Renal cortex interstitium (tissue), 11 donors: Measurements from ENCODE around the gene OSBPL5. TPM values are rescaled to one million over a fixed set of nuclear protein-coding genes. Genes with fewer than 3 reads are reported as not detected.

Source experiments
- DNase-seq, 11 donors: peaks; one replicate each; pipeline ENCODE4 v3.0.0-alpha.2; 2013; ENCODE audit warnings: low read depth in 9 of 11, low spot score in 4 of 11; ENCODE audit errors: extremely low read depth in 1 of 11
- polyA plus RNA-seq, 3 donors: library from polyadenylated mRNA; unstranded; fragments of 120-200 nt; gene quantifications; one replicate each; pipeline ENCODE4 v1.2.1, GENCODE V29; 2013; ENCODE audit not compliant: insufficient read length in 3 of 3

OSBPL5 gene
- polyA plus RNA-seq, 3 donors = 17.8 to 26.2 (median 21.2) TPM

DNA sequence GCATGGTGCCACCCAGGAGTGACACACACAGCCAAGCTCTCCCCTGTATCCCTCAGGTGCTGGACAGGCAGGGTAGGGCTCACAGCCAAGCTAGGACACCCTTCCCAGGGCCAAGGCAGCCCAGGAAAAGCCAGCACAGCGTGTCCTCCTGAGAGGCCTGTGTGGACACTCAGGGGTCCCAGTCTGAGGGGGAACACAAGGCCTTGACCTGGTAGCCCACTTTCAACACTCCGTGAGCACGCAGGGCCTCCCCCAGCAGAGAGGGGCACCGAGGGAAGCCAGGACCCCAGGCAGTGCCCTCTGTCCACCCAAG is 24.9 kb downstream of the OSBPL5 start:
- no peak for DNase-seq

DNA sequence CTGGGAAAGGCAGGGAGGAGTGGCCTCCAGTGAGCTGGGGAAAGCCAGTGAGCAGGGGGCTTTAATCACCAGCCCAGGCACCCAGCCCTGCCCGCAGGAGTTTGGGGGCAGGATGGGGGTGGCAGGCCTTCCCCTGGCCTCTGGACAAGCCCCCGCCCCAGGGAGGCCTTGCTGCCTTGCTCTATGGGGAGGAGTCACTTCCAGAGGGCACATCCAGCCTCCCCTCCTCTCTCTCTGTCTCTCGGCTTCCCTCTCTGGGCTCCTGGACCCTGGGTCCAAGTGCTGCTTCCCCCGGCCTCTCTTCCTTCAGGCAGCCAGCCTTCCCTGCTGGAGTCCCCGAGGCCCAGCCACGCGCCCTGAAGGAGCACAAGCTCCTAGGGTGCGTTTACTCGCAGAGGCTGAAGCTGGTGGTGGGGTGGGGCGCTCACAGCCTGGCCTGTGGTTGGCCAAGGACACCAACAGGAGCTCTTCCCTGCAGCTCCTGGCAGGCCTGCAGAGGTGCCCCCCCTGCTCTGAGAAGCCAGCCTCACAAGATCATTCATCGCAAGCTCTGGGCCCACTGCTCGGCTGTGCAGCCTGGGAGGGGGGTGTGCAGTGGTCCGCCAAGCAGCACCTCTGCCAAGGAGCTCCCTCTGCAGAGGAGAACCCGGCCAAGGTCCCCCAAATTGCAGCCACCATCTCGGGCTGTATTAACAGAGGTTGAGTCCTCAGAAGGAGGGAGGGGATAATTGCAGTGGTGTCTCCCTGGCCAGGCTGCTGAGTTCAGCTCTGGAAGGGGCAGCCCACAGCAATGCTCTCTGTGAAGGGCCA is 25.4 kb downstream of the OSBPL5 start:
- DNase-seq = no peak

DNA sequence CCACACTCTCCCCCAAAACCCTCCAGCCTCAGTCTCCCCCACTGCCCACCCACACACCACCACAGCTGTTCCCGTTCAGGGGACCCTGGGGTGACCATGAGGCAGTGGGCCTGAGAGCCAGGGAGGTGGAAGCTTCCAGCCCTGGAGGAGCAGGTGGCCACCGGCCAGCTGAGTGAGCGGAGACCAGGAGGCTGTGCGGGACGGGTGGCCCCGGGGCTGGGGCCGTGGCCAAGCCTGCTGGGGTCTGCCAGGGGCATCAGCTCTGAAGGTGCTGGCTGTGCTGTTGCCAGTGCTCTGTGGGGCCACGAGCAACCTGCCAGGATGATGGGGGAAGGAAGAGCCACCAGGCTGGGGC is 26.0 kb downstream of the OSBPL5 start:
- no peak for DNase-seq

DNA sequence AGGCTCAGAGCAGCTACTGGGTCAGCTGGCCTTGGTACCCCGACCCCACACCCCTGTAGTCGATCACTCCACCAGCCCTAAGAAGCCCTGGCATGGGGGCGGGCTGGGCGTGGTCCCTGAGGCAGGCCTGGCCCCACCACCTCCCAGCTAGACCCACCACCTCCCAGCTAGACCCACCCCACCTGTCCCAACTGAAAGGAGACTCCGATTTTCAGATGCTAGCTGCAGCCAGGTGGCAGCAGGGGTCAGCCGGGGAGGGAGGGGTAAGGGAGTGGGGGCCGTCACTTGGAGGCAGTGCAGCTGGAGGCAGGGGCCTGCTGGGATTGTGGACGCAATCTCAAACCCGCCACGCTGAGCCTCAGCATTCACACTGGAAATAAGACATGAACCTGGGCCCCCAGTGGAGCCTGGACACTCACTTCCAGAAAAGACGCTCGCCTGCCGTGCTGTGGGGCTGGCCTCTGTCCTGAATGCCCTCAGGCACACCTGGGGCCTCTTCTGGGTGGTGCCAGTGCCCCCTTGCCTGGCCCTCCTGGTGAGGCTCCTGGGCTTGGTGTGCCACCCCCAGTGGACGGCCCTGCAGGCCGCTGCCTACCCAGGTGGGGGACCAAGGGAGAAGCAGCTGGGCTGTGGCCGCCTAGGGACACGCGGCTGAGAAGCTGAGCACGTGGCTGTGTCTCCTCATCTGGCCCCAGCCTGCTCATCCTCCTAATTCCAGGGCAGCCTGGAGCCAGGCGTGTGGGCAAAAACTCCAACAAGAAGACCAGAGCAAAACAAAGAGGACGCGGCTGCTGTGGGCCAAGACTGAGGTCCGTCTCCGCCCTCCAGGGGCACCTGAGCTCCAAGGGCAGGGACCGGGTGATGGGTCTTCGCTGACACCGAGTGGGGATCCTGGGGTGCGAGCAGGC is 26.7 kb downstream of the OSBPL5 start:
- no peak for DNase-seq

DNA sequence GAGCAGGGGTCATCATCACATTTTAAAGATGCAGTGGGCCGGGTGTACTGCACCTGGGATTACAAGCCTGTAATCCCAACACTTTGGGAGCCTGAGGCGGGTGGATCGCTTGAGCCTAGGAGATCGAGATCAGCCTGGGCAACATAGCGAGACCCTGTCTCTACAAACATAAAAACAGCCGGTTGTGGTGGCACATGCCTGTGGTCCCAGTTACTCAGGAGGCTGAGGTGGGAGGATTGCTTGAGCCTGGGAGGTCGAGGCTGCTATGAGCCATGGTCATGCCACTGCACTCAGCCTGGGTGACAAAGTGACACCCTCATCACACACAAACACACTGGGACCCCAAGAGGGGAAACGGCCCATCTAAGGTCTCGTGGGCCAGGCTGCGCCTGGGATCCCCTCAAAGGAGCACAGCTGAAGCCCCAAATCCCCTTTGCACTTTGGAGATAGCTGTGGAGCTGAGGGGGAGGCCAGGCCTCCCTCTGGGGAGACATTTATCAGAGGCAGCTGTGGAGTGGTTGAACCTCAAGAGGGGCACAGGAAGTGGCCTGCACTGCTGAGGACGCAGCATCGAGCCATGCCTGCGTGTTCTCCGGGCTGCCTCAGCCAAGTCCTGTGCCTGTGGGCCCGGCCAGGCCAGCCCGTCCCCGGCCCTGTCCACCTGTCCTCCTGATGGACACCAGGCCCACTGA is 27.5 kb downstream of the OSBPL5 start:
- DNase-seq = no peak

DNA sequence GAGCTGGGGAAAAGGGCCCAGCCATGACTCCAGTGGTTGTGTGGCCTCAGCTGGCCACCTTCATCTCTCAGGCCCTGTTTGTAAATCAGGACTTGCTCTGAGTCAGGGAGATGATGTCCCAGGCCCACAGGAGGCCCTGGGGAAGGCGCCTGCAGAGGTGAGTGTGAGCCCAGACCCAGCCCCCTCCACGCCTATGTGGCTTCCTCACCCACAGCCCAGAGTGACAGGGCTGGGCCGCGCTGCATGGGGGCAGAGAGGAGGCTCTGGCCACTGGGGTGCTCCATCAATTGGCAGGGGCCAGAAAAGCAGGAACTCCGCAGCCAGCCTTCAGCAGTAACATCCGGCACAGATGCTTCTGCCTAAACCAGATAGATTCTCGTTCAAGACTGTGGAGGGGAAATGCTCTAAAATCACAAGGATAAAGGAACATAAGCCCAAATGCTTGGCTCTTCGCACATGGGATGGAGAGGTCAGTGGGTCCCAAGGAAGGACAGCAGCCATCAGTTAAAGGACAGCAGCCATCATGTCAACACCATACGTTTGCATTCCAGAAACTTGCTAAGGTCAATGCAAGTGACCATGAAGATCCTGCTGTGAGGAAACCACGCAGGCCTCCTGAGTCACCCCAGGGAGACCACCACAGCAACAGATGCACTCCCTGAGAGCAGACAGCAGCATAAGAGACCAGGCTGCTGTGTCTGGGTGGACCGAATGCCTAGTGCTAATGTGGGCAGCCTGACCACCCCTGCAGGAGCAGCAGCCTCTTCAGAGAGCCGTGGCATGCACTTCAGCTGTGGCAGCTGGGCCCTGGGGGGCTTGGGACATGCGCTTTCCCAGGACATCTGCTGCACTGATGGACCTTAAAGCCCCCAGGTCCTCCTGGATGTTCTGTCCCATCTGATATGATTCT is 28.3 kb downstream of the OSBPL5 start:
- no peak for DNase-seq

DNA sequence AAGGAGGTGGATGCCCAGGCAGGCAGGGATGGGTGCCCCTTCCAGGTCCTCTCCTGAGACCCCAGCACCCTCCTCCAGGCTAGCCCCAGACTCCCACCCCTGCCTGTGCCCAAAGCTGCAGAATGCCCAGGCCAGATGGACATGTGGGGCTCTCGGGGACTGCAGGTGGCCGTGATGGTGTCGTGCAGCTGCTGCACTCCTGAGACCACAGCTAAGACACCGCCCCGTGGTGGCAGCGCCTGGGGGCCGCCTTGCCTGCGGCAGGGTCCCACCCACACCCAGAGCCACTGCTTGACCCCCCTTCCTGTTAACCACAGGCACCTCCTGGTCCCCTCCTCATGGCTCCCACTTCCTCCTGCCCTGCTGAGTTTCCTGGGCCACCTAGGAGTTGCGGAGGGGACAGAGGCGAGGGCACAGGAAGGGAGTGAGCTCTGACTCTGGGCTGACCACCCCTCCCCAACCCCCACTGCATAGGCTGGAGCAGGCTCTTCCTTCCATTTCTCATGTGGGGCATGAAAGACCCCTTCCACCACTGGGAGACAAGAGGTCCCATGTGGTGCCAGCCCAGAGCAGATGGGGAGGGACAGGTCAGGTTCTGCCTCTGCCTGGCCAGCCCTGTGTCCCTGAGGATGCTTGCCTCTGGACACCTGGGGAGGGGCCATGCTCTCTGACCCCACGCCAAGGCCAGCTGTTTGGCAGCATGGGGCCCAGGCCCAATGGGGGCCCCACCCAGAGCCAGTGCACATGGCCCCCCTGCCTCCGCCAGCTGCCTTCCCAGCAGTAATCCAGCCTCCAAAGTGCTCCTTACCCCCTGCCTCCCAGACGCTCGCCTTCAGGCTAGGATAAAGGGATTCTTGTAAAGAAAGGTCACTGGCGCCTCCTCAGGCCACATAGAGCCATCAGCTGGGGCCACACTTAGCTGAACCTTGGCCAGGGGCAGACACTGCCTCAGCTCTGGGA is 29.3 kb downstream of the OSBPL5 start:
- DNase-seq = no peak

DNA sequence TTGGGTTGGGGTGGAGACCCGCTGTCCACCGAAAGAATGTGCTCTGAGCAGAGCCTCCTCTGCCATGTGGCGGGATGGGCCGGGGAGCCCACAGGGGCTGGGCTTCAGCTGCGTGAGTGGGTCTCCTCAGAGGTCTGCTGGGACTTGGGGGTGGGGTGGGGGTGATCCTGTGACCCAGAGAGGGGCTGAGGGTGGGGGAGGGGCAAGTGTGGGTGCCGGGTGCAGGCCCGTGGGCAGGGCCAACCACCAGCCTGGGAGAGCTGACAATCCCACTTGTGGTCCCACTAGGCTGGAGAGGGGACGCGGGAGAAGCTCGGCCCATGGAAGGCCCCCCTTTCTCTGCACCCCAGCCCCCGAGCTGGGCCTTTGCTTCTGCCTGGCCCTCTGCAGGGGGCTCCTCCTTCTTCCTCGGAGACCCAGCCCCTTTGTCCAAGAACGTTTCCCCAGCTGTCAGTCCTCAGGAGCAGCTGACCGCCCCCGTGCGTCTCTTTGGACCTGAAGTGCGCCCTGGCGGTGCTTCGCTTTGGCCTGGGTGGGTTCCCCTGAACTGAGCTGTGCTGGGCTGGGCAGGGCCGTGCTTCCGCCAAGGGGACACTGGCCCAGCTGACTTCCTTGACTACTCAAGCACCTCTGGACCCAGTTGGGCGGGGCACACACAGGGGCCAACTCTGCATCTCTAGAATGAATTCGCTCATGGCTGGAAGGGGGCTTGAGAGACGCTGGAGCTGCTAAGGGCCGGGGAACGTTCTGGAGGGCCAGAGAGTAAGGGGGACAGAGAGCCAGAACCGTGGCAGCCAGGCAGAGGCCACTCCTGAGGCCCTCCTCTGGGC is 30.2 kb downstream of the OSBPL5 start:
- no peak for DNase-seq

DNA sequence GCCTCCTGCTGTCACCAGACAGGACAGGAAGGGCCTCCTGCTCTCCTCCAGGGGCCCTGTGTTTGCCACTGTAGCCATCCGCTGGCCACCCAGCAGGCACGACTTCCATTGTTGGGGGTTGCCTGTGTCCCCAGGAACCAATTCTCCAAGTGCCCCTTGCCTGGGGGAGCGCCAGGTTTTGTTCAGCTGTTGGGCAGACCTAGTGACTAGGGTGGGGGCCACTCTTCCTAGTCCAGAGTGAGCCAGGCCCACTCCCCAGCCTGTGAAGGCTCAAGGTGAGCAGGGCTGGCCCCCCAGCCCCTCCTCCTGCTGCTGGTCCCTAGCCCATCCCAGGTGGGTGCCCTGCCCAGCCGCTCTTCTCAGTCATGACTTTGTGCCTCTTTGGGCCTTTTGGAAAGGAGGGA is 30.9 kb downstream of the OSBPL5 start:
- no peak for DNase-seq

DNA sequence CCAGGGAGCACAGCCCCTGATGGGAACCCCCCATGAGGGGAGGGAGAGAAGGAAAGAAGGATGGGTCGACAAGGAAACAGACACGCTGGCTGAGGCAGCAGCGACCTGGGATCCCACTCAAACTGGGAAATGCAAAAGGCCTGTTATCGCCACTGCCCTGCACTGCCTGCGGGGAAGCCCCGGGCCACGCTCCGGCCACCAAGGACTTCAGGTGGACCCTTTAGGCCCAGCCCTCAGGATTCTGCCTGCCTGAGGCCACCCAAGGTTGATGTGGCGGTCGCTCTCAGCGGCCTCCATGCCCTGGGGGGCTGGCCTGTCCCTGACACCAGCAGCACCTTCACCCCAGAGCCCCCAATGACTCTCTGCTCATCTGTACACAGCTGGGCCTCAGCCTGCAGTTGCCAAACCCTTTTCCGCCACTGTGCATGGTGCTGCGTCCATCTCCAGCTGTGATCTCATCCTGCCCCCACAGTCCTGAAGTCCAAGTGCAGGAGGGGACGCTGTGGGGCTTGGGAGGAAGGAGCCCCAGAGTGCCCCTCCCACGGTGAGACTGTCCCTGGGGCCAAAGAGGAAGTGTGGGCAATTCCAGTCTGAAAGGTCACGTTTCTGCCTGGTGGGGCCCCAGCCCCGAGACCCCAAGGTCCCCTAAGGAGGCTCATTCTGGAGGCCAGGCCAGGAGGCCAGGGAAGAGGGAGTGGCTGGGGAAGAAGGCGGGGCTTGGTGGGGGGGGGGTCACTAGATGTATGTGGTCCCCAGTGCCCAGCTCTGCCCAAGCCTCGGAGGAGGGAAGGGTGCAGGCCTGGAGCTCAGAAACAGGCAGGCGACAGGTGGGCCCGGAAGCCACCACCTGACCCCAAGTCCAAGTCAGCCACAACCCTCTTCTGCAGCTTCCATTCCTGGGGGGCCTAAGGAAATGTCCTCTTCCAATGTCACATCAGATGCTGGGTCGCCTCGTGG is 31.6 kb downstream of the OSBPL5 start:
- no peak for DNase-seq

DNA sequence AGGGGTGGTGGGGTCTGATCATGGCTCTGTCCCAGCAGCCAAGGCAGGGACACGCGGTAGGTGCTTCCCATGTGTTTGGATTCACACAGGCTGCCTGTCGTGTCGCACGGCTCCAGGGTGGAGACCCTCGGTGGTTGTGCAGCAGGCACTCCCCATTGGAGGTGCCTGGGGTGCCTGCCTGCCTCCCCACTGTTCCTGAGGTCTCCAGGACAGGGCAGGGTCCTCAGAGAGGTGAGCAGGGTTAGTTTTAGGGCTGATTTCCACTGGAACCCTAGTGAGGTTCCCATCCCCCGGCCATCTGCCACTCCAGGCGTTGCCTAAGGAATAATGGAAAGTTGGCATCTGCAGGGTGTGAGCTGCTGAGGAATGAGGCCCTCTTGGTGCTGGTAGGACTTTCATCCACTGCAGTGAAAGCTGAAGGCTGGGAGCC is 32.3 kb downstream of the OSBPL5 start:
- no peak for DNase-seq

DNA sequence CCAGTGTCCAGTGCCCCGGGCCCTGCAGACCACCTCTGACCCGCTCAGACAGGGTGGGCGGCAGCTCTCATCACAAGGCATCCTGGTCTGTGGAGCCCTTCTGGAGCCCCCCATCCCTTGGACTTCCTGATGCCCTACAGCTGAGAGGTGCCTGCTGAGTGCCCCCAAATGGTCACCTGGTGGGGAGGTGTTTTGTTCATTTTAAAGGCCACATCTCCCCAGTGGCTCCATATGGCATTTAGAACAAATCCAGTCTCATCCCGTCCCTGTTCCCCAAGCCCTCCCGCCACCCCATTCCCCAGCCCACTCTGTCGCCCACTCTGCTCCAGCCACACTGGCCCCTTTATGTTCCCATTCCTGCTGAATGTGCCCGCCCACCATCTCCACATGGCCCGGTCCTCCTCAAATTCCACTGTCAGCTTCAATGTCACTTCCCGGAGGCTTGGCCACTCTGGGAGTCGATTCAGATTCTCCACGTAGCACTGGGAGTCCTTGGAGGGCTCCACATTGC is 32.8 kb downstream of the OSBPL5 start:
- DNase-seq = no peak

DNA sequence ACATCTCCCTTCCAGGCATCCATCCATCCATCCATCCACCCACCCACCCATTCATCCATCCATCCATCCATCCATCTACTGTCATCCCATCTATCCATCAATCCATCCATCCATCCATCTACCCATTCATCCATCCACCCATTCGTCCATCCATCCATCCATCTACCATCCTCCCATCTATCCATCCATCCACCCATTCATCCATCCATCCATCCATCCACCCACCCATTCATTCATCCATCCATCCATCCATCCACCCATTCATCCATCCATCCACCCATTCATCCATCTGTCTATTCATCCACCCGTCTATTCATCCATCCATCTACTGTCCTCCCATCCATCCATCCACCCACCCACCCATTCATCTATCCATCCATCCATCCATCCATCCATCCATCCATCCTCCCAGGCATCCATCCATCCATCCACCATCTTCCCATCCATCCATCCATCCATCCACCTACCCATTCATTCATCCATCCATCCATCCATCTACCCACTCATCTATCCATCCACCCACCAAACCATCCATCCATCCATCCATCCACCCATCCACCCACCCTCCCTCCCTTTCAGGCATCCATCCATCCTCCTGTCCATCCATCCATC is 33.7 kb downstream of the OSBPL5 start:
- DNase-seq = no peak

DNA sequence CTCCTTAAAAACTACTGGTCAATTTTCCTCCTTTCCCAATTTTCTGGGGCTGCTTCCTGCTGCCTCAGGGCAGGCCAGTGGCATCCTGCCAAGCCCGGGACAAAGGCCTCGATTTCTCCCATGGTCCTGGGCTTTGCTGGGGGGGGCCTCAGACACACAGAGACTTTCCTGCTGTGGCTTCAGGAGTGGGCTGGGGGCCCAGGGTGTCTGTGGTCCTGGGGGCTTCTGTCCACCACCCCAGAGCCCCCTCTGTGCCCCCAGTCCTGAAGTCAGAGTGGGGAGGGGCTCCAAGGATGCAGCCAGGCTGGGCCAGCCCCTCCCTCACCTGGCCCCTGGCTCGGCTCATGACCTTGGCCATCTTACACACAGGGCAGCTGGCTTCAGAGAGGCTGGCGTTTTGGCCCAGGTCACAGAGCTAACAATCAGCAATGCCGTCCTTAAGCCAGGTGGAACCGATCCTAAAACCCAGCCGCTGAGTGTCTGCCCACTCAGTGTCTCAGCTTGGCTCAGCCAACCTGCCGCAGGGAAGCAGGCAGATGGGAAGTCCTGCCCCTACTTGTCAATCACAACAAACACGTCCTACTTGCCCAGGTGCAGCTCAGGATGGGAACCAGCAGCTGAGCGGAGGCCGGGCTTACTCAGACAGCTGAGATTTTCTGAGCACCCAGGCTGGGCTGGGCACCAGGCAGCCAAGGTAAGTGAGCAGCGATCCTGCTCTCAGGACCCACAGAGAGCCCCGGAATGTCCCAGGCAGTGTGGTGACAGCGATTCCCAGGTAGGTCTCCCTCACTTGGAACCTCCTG is 34.6 kb downstream of the OSBPL5 start:
- DNase-seq = no peak
